ENCODE data around the gene MSANTD2. TPM values are rescaled to one million over a fixed set of nuclear protein-coding genes. Genes with fewer than 3 reads are reported as not detected.

Gene MSANTD2
- total and polyA plus RNA-seq, 2 experiments from 2014 or later = 18.7 to 34.4 TPM

- TF ChIP-seq REST (IDR thresholded peaks at IDR 0.05; ENCODE audit: unreplicated experiment) = no peak
- no peak for TF ChIP-seq NANOG (IDR thresholded peaks at IDR 0.05; ENCODE audit: borderline replicate concordance)
- TF ChIP-seq, protein P1, sequence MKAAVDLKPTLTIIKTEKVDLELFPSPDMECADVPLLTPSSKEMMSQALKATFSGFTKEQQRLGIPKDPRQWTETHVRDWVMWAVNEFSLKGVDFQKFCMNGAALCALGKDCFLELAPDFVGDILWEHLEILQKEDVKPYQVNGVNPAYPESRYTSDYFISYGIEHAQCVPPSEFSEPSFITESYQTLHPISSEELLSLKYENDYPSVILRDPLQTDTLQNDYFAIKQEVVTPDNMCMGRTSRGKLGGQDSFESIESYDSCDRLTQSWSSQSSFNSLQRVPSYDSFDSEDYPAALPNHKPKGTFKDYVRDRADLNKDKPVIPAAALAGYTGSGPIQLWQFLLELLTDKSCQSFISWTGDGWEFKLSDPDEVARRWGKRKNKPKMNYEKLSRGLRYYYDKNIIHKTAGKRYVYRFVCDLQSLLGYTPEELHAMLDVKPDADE (IDR thresholded peaks at IDR 0.05) = no peak
- no peak for TF ChIP-seq CTCF (conservative IDR thresholded peaks at IDR 0.05; ENCODE audit: low read depth in 2 of 2)
- no peak for TF ChIP-seq ZNF462 (CRISPR knock-in tag; IDR thresholded peaks at IDR 0.05)
- no peak for TF ChIP-seq ZNF114 (CRISPR knock-in tag; IDR thresholded peaks at IDR 0.05)
- TF ChIP-seq EZH2phosphoT487 (IDR thresholded peaks at IDR 0.05; ENCODE audit: unreplicated experiment) = no peak
- TF ChIP-seq JUNB (IDR thresholded peaks at IDR 0.05; ENCODE audit: unreplicated experiment) = no peak
- DNase-seq (ENCODE audit: low spot score) (no peak), ATAC-seq (no peak)
Measured at GRCh38 chr11:124729571-124729970, 70.6 kb downstream of the MSANTD2 start.

More at GRCh38 chr11:124729571-124729970, 70.6 kb downstream of the MSANTD2 start:
- H3K27me3 ChIP-seq (ENCODE audit: insufficient read depth) = peaks cover 34% of the 10 kb centered on the region
- peaks cover 26% of the 10 kb centered on the region for H3K4me1 ChIP-seq (ENCODE audit: insufficient read depth)
- no peak overlapping the region for H3K4me3 ChIP-seq
- no peaks in the 10 kb centered on the region for H3F3A ChIP-seq (replicated peaks; ENCODE audit: low read depth)
- H2AFZ ChIP-seq = no peak overlapping the region
- no peak overlapping the region for H3K4me3 Mint-ChIP-seq
- H3K36me3 ChIP-seq (ENCODE audit: insufficient read depth) = no peaks in the 10 kb centered on the region
- no peaks in the 10 kb centered on the region for H3K9me3 Mint-ChIP-seq
- H3K79me2 ChIP-seq (replicated peaks; ENCODE audit: insufficient read depth) = no peaks in the 10 kb centered on the region
- H4K20me1 ChIP-seq (replicated peaks; ENCODE audit: insufficient read depth) = no peaks in the 10 kb centered on the region
- H3K4me2 ChIP-seq = no peak overlapping the region
- peaks cover 12% of the 10 kb centered on the region for H3K27me3 Mint-ChIP-seq (ENCODE audit: insufficient read depth, low read depth, poor library complexity)
- H3K27ac Mint-ChIP-seq = no peak overlapping the region
- no peaks in the 10 kb centered on the region for H3K9me2 ChIP-seq (ENCODE audit: insufficient read depth)
- no peak overlapping the region for H3K27ac ChIP-seq (ENCODE audit: low read depth)
- no peaks in the 10 kb centered on the region for H3K36me3 Mint-ChIP-seq (ENCODE audit: low read depth)
- H3K4me1 Mint-ChIP-seq = peaks cover 32% of the 10 kb centered on the region
